Liver (tissue), 9 donors: ENCODE measurements around the gene NSD1. TPM values are rescaled to one million over a fixed set of nuclear protein-coding genes. Genes with fewer than 3 reads are reported as not detected.

Source experiments
- DNase-seq: peaks from one replicate; pipeline ENCODE4 v3.0.0-alpha.2; 2017; ENCODE audit warnings: low spot score
- H3K27ac ChIP-seq, 2 donors: one replicate each; pipeline ENCODE4 v1.7.0; 2013; ENCODE audit warnings: inconsistent platforms in 2 of 2, low read length in 2 of 2, control low read depth in 1 of 2, low read depth in 1 of 2, mild to moderate bottlenecking in 1 of 2
- H3K27me3 ChIP-seq, 4 donors: one replicate each; pipeline versions ENCODE4 v1.6.1 to v1.7.0; 2013; ENCODE audit warnings: low read length in 3 of 4, inconsistent platforms in 1 of 4, mild to moderate bottlenecking in 1 of 4, moderate library complexity in 1 of 4; ENCODE audit not compliant: control insufficient read depth in 4 of 4, insufficient read depth in 4 of 4
- H3K36me3 ChIP-seq, 4 donors: one replicate each; pipeline versions ENCODE4 v1.6.1 to v1.7.0; 2013; ENCODE audit warnings: low read length in 3 of 4, mild to moderate bottlenecking in 3 of 4, low read depth in 1 of 4, moderate library complexity in 1 of 4; ENCODE audit not compliant: control insufficient read depth in 4 of 4, insufficient read depth in 3 of 4
- H3K4me1 ChIP-seq, 4 donors: one replicate each; pipeline versions ENCODE4 v1.6.1 to v1.7.0; 2013; ENCODE audit warnings: low read length in 3 of 4, mild to moderate bottlenecking in 3 of 4, moderate library complexity in 1 of 4; ENCODE audit not compliant: control insufficient read depth in 4 of 4, insufficient read depth in 4 of 4
- H3K4me3 ChIP-seq, 3 donors: one replicate each; pipeline versions ENCODE4 v1.6.1 to v1.7.0; 2013; ENCODE audit warnings: low read length in 3 of 3, control low read depth in 1 of 3, low read depth in 1 of 3, mild to moderate bottlenecking in 1 of 3
- H3K9ac ChIP-seq, 2 donors: one replicate each; pipeline ENCODE4 v1.7.0; 2013; ENCODE audit warnings: low read length in 2 of 2, mild to moderate bottlenecking in 2 of 2, moderate library complexity in 2 of 2, control low read depth in 1 of 2, low read depth in 1 of 2
- H3K9me3 ChIP-seq, 4 donors: one replicate each; pipeline versions ENCODE4 v1.6.1 to v1.7.0; 2013; ENCODE audit warnings: low read length in 3 of 4; ENCODE audit not compliant: control insufficient read depth in 4 of 4
- EGR1 ChIP-seq, 2 donors: IDR thresholded peaks; 2 replicates each; pipeline ENCODE4 v1.6.1; 2016 to 2018; ENCODE audit warnings: antibody characterized with exemption in 2 of 2, low read depth in 2 of 2
- FOXA1 ChIP-seq: IDR thresholded peaks from 2 replicates; pipeline ENCODE4 v1.6.1; 2016; ENCODE audit warnings: antibody characterized with exemption
- FOXA2 ChIP-seq: IDR thresholded peaks from 2 replicates; pipeline ENCODE4 v1.6.1; 2016; ENCODE audit warnings: antibody characterized with exemption
- GABPA ChIP-seq, 2 donors: IDR thresholded peaks in 1 of 2; conservative IDR thresholded peaks in 1 of 2; 2 replicates each; pipeline ENCODE4 v1.6.1; 2016; ENCODE audit warnings: antibody characterized with exemption in 2 of 2, mild to moderate bottlenecking in 1 of 2, moderate library complexity in 1 of 2
- HNF4A ChIP-seq, 2 donors: conservative IDR thresholded peaks; 2 replicates each; pipeline ENCODE4 v1.6.1; 2016; ENCODE audit warnings: antibody characterized with exemption in 2 of 2, mild to moderate bottlenecking in 2 of 2
- HNF4G ChIP-seq: IDR thresholded peaks from 2 replicates; pipeline ENCODE4 v1.6.1; 2016; ENCODE audit warnings: antibody characterized with exemption
- JUND ChIP-seq, 2 donors: IDR thresholded peaks; 2 replicates each; pipeline ENCODE4 v1.6.1; 2016; ENCODE audit warnings: antibody characterized with exemption in 2 of 2
- NR2F2 ChIP-seq: IDR thresholded peaks from 2 replicates; pipeline ENCODE4 v1.6.1; 2016; ENCODE audit warnings: antibody characterized with exemption
- RAD21 ChIP-seq, 2 donors: IDR thresholded peaks; 2 replicates each; pipeline ENCODE4 v1.6.1; 2016; ENCODE audit warnings: antibody characterized with exemption in 2 of 2, mild to moderate bottlenecking in 2 of 2
- RXRA ChIP-seq, 2 donors: IDR thresholded peaks; 2 replicates each; pipeline ENCODE4 v1.6.1; 2017 to 2018; ENCODE audit warnings: antibody characterized with exemption in 2 of 2, mild to moderate bottlenecking in 1 of 2
- SP1 ChIP-seq: IDR thresholded peaks from 2 replicates; pipeline ENCODE4 v1.6.1; 2018; ENCODE audit warnings: antibody characterized with exemption, mild to moderate bottlenecking
- TAF1 ChIP-seq: conservative IDR thresholded peaks from 2 replicates; pipeline ENCODE4 v1.6.1; 2016; ENCODE audit warnings: antibody characterized with exemption, mild to moderate bottlenecking
- YY1 ChIP-seq: IDR thresholded peaks from 2 replicates; pipeline ENCODE4 v1.6.1; 2016; ENCODE audit warnings: antibody characterized with exemption, mild to moderate bottlenecking
- WGBS: extraction: QIAGEN DNeasy Blood & Tissue Kit; methylation state at CpG from one replicate; pipeline ENCODE4 v1.1.7; 2013; 5-methylcytosine and 5-hydroxymethylcytosine counted together
- polyA plus RNA-seq, 2 donors: library from polyadenylated mRNA; stranded (reverse) in 1 of 2; unstranded in 1 of 2; fragments of 200-250 nt in 1 of 2; fragments of >200 nt in 1 of 2; fragmentation: Nextera tagmentation in 1 of 2; extraction: Ambion mirVana in 1 of 2; gene quantifications; one replicate each; pipeline versions ENCODE4 v1.2.1 to v1.2.3, GENCODE V29; 2013 to 2015
- total RNA-seq, 2 donors: library from RNA; depleted of rRNA; stranded (reverse); fragments of >200 nt; gene quantifications; one replicate each; pipeline ENCODE4 v1.2.3, GENCODE V29; 2014
- TF ChIP-seq, protein P1 (sequence below): IDR thresholded peaks from 2 replicates; pipeline ENCODE4 v1.6.1; 2016; ENCODE audit warnings: antibody characterized with exemption
- TF ChIP-seq, protein P2 (sequence below): IDR thresholded peaks from 2 replicates; pipeline ENCODE4 v1.6.1; 2016; ENCODE audit warnings: antibody characterized with exemption
- TF ChIP-seq, protein P3 (sequence below): fragments of 150-350 bp; IDR thresholded peaks from 2 replicates; pipeline ENCODE4 v1.5.1; 2017; ENCODE audit warnings: improper control_type of control experiment, low read depth, low read length; ENCODE audit not compliant: missing input control
- TF ChIP-seq, protein P4 (sequence below): IDR thresholded peaks from 2 replicates; pipeline ENCODE4 v1.6.1; 2016; ENCODE audit warnings: antibody characterized with exemption
- donor health status: healthy.
- donor health status: healthy.
- donor health status: healthy.
- donor health status: healthy.
- donor health status: healthy.

The NSD1 gene
- total and polyA plus RNA-seq, 4 donors = 5.3 to 34.1 (median 19.3) TPM

DNA sequence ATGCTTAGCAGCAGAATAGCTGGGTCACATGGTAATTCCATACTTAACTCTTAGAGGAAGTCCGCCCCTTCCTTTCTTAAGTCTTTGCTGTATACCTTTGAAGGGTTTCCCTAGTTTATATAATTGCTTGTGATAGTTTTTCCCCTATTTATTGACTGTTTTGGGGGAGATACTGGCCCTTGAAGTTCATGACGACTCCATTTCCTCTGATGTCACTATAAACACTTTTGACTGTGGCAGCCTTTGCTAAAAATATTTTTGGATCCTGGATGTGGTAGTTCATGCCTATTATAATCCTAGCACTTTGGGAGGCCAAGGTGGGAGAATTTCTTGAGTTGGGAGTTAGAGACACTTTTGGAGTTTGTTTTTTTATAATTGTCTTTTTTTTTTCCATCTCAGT lies 38.4 kb downstream of the NSD1 start:
- DNase-seq = no peak
- H3K4me1 ChIP-seq = no peaks in the 10 kb centered on the region
- no peak overlapping the region for H3K9ac ChIP-seq
- WGBS = 85% methylated on average over 2 of the region's 2 CpGs
- no peak overlapping the region for H3K27ac ChIP-seq
- H3K4me3 ChIP-seq = no peak overlapping the region
- H3K9me3 ChIP-seq = no peaks in the 10 kb centered on the region
- H3K36me3 ChIP-seq = peaks cover 0 to 9% (median 3%) of the 10 kb centered on the region in 4 donors
- no peak for TF ChIP-seq FOXA2
- TF ChIP-seq RXRA (IDR thresholded peaks at IDR 0.05) = no peak
- no peak for TF ChIP-seq HNF4G
- no peak for TF ChIP-seq FOXA1
- no peak for TF ChIP-seq JUND (IDR thresholded peaks at IDR 0.05)
- TF ChIP-seq TAF1 = no peak
- TF ChIP-seq SP1 = no peak
- no peak for TF ChIP-seq GABPA (IDR thresholded peaks at IDR 0.05 in 1 of 2, conservative IDR thresholded peaks at IDR 0.05 in 1 of 2)
- TF ChIP-seq, protein P1, sequence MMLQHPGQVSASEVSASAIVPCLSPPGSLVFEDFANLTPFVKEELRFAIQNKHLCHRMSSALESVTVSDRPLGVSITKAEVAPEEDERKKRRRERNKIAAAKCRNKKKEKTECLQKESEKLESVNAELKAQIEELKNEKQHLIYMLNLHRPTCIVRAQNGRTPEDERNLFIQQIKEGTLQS = no peak
- TF ChIP-seq YY1 = no peak
- TF ChIP-seq EGR1 (IDR thresholded peaks at IDR 0.05; ENCODE audit: low read depth in 2 of 2) = no peak
- TF ChIP-seq NR2F2 = no peak
- no peak for TF ChIP-seq RAD21 (IDR thresholded peaks at IDR 0.05)
- TF ChIP-seq, protein P2, sequence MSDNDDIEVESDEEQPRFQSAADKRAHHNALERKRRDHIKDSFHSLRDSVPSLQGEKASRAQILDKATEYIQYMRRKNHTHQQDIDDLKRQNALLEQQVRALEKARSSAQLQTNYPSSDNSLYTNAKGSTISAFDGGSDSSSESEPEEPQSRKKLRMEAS = no peak
- TF ChIP-seq, protein P3, sequence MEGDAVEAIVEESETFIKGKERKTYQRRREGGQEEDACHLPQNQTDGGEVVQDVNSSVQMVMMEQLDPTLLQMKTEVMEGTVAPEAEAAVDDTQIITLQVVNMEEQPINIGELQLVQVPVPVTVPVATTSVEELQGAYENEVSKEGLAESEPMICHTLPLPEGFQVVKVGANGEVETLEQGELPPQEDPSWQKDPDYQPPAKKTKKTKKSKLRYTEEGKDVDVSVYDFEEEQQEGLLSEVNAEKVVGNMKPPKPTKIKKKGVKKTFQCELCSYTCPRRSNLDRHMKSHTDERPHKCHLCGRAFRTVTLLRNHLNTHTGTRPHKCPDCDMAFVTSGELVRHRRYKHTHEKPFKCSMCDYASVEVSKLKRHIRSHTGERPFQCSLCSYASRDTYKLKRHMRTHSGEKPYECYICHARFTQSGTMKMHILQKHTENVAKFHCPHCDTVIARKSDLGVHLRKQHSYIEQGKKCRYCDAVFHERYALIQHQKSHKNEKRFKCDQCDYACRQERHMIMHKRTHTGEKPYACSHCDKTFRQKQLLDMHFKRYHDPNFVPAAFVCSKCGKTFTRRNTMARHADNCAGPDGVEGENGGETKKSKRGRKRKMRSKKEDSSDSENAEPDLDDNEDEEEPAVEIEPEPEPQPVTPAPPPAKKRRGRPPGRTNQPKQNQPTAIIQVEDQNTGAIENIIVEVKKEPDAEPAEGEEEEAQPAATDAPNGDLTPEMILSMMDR = no peak
- TF ChIP-seq, protein P4, sequence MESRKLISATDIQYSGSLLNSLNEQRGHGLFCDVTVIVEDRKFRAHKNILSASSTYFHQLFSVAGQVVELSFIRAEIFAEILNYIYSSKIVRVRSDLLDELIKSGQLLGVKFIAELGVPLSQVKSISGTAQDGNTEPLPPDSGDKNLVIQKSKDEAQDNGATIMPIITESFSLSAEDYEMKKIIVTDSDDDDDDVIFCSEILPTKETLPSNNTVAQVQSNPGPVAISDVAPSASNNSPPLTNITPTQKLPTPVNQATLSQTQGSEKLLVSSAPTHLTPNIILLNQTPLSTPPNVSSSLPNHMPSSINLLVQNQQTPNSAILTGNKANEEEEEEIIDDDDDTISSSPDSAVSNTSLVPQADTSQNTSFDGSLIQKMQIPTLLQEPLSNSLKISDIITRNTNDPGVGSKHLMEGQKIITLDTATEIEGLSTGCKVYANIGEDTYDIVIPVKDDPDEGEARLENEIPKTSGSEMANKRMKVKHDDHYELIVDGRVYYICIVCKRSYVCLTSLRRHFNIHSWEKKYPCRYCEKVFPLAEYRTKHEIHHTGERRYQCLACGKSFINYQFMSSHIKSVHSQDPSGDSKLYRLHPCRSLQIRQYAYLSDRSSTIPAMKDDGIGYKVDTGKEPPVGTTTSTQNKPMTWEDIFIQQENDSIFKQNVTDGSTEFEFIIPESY = no peak
- no peaks in the 10 kb centered on the region for H3K27me3 ChIP-seq

DNA sequence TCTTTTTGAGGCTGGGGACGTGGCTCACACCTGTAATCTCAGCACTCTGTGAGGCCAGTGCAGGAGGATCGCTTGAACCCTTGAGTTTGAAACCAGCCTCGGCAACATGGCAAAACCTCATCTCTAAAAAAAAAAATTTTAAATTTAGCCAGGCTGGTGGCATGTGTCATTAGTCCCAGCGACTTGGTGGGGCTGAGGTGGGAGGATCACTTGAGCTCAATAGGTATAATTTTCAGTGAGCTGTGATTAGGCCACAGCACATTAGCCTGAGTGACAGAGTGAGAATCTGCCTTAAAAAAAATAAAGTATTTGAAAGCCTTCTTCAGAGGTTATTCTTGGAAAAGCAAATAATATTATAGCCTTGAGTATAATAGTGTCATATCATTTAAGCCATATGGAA lies 41.8 kb downstream of the NSD1 start:
- TF ChIP-seq HNF4A (conservative IDR thresholded peaks at IDR 0.05) (no peak), TAF1 (no peak), JUND (IDR thresholded peaks at IDR 0.05) (no peak), HNF4G (no peak), SP1 (no peak), GABPA (IDR thresholded peaks at IDR 0.05 in 1 of 2, conservative IDR thresholded peaks at IDR 0.05 in 1 of 2) (no peak), FOXA1 (no peak)
- TF ChIP-seq, protein P3 = no peak
- TF ChIP-seq, protein P1 = no peak
- no peaks in the 10 kb centered on the region for H3K27me3 ChIP-seq
- H3K9ac ChIP-seq = no peak overlapping the region
- H3K27ac ChIP-seq = no peak overlapping the region
- no peak for DNase-seq
- peaks cover 0 to 4% (median 1%) of the 10 kb centered on the region in 4 donors for H3K36me3 ChIP-seq
- no peaks in the 10 kb centered on the region for H3K9me3 ChIP-seq
- H3K4me3 ChIP-seq = no peak overlapping the region
- peaks cover 0 to 2% (median 0%) of the 10 kb centered on the region in 4 donors for H3K4me1 ChIP-seq
- WGBS = 95% methylated on average over 4 of the region's 4 CpGs
